GM21737 (cell line): Measurements from ENCODE around the gene GLYATL1B.
A peak's percentile ranks its signal among the peaks of the same experiment; 100 is the strongest.
"Not testable (repeated sequence)": the region's sequence is repeated elsewhere in the genome, so short reads cannot be mapped to it uniquely, and the experiment has no call there.

Source experiments
- ATAC-seq: cut with Tn5 transposase; IDR thresholded peaks from one replicate; pipeline ENCODE4 v1.9.1; 2021; ENCODE audit warnings: mild to moderate bottlenecking, moderate library complexity; ENCODE audit not compliant: unreplicated experiment

Gene GLYATL1B, protein sequence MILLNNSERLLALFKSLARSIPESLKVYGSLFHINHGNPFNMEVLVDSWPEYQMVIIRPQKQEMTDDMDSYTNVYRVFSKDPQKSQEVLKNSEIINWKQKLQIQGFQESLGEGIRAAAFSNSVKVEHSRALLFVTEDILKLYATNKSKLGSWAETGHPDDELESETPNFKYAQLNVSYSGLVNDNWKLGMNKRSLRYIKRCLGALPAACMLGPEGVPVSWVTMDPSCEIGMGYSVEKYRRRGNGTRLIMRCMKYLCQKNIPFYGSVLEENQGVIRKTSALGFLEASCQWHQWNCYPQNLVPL

DNA sequence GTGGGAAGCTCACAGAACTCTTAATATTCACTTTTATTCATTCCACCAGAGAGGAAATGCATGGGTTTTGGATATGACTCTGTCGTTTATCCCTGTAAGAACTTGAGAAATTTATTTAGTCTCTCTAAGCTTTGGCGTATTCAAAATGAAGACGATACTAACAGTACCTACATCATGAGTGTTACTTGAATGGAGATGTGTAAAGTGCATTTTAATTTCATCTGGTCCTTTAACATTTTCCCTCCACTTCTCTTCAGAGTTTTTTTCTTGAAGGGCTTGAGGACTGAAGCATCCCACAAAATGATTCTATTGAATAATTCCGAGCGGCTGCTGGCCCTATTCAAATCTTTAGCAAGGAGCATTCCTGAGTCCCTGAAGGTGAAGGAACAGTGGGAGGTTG is at the start of gene GLYATL1B:
GLYATL1B (plus strand) TSS at position 301 of the 400 bp plus-strand sequence; CDS start at position 301, 0 bp downstream.
- not testable (repeated sequence) for ATAC-seq

DNA sequence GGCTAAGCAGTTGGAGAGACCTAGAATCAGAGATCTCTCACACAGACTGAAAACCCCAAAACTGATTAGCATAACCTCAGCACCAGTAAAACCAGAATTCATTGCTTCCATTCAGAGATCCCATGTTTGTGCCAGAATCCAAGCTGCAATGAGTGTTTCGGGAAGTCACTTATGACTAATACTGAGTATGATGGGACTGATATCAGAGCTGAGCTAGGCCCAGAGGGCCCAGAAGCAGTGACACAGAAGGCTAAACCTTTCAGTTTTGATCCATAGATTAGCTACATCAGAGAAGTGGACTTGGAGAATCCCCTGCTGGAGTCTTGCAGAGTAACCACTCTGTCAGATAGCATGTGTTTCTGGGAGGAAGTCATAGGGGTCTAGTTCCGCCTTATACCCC is 49.6 kb upstream of the GLYATL1B start:
- not testable (repeated sequence) for ATAC-seq

DNA sequence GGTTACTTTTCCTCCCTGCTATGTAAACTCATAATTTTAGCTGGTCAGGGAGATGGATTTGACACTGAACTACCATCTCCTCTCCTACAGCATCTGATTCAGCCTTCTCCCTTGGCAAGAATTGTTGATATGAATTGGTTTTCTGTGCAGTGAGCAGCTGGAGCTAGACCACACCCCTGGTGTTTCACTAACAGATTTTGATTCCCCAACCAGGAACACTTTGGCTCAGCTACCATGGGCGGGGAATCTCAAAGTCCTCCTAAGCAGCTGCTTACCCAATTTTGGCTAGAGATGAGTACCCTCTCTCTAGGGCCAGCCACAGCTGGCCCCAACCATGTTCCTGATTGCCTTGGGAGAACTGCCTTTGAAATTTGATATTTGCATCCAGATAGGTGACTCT is 48.7 kb upstream of the GLYATL1B start:
- ATAC-seq: not testable (repeated sequence)

DNA sequence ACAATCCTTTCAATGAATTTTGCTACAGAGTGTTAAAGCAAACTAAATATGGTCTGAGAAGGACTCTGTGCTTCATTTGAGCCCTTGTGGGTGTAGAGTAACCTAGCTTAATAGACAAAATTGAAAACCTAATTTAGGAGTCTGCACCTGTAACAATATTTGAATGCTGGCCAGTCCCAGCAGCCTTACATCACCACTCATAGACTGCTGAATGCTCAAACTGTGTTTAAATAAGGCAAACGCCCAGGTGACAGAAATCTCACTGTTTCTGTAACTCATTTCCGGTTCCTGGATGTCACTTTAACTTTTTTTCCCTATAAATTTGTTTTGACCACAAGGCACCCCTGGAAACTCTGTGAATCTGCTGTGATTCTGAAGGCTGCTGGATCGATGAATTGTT is 45.5 kb upstream of the GLYATL1B start:
- no peak for ATAC-seq

DNA sequence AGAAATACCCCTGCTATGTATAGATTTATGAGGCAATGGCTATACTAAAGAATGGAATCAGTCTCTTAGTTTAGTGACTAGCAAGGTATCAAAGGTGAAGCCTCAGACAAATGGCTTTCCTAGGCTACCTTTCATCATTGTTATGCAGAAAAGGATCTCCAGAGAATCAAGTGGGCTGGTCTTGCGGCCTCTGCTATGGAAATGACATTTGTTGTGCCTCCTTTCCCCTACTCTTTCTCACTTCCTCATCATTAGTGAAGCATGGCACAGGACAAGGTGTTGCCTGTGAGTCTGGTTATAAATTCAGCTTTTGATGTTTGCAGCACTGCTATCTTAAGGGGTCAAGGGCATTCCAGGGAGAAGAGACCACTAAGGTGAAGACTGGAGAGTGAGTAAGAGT is 34.7 kb upstream of the GLYATL1B start:
- ATAC-seq: not testable (repeated sequence)

DNA sequence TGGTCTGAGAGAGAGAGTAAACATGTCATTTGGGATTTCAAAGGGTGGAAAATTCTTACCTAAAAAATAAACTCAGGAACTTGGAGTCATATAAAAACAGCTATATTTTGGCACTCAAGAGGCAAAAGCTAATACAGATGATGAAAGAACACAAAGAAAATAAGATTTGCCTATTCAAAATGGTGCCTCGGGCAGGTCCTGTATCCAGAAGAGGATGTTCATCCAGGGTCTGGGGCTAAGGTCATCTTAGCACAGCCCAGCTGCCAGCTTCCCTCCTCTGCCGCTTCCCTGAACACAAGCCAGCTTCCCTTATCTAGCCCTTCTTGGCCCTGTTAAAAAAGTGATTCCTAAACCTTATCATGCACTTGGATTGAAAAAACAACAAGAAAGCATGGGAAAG is 33.8 kb upstream of the GLYATL1B start:
- not testable (repeated sequence) for ATAC-seq

DNA sequence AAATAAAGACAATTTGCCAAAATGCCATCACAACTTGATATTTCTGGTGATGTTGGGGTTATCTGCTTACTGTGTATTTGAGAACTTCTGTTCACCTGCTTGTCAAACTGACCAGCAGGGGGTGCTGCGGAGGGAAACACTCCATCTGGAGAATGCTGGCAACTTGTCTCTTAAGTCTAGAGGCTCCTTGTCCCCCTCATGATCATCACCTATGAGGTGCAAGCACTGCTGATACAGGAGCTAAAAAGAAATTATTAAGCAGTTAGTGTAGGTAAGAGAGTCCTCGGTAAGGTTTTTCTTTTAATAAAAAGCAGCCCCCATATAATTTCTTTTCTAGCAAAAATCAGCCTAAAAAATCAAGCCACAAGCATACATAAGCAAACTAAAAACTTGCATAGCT is 32.7 kb upstream of the GLYATL1B start:
- ATAC-seq: no peak

DNA sequence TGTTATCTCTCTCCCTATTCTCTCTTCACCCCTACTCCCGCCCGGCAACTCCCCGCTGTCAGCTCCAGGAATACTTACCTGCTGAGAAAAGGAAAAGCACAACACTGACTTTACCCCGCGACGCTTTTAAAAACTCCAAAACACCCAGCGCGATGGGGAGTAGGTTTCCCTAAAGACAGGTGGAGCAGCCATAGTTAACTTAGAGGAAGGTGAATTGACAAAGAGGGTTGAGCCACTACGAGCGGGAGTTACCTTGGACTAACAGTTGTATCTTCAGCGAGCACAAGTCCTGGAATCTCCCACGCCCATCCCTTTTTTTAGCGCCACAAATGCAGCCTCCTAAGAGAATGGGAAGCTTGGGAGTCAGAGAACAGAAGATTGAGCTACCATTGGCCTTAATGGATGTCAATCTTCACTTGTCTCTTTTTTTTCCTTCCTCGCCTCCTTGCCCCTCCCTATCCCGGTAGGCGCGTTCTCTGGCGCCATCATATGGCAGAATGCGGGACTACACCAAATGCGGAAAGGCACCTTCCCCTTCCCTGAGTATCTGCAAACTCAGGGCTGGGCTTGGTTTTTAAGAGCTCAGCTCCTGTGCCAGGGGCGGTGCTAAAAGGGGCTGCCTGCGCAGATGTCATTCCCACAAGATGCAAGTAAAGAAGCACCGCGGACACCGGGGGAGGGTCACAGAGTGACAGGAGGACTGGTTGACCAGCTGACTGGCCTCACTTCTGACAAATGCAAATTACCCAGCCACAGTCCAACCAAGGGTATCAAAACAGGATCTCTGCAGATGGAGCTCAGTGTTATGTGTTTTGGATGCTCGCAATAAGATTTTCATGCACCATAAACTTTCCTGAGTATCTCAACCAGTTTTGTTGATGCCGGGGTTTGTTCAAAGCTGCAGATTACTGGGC is 27.7 kb upstream of the GLYATL1B start:
- peak; percentile 92 for ATAC-seq

DNA sequence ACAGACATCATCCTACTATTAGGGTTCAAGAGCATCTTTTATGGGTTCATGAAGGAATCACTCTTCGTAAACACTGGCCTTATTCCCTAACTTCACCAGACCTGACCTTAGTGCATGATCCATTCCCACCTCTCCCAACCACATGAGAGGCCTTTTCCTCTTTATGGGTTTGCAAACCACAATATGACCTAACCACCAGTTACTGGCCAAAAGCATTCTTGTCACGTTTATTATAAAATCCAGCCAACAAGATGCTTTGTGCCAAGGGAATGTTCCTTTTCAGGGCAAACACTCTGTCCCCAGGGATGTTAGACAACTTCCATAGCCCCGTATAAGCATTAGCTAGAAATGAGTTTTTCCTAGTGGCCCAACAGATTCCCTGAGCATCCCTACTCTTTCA is 26.0 kb upstream of the GLYATL1B start:
- not testable (repeated sequence) for ATAC-seq

DNA sequence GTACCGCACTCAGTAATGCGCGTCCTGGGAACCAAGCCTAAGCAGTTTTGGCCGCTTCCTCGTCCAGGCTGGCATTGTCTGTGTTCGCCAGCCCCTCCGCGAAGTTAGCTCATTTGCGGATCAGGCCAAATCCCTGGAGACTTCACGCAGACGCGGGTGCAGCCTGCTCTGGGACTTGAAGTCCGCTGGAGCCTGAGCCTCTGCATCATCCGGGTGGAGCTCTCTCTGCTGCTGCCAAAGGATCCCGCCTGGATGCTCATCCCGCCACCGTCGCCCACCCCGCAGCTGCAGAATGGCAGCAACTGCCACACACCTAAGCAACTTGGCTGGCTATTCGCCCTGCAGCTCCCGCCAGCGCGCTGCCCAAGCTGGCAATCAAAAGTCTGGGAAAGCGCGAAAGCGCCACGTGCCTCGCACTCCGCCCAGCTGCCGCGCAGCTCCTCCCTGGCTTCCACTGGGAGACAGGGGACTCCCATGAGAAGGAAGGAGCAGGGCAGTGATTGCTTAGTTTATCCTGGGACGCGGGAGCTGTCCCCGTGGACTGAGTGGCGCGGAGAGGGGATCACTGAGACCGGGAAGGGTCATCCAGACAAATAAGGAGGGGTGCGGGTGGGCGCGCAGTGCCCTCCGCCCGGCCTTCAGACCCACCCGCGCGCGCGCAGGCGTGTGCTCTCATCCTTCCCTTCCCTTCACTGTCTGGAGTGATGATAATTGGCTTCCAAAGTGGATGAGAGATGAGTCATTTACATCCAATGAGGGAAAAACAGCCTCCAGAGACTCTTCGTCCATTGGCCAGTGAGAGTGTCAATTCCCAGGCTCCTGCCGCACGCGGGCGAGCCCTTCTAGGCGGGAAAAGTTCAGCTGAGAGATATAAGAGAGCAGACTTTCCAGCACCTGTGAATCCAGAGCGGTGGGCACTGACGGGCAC is 23.2 kb upstream of the GLYATL1B start:
- ATAC-seq: no peak

DNA sequence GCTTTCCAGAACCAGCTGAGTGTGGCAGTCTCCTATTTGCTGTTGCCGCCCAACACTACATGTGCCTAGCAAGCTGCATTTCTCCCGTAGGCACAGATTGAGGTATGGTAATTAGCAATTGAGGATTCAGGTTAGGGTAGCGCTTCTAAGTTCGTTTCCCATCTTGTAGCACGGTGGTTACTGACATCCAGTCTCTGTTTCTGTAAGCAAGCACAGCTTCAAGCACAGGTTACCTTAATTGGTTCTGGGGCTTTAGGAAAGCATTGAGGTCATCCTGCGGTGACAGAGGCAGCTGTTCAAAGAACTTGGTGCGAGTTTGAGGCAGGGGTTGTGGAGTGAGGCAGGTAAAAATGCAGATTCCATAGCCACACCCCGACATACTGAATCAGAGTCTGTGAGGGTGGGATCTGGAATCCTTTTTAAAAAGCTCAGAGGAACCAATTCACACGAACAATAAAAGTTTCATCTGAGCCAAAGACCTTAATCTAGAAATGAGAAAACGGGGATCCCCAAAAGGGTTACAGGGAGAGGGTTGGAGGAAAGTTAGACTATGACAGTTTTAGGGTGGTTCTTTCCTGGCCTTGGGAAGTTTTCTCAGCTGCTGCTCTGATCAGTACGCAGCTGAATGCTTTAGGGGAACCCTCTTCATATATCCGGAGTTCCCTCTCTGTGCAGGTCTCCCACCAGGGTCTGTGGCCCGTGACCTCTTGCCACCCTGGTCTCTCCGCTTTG is 21.9 kb upstream of the GLYATL1B start:
- not testable (repeated sequence) for ATAC-seq

DNA sequence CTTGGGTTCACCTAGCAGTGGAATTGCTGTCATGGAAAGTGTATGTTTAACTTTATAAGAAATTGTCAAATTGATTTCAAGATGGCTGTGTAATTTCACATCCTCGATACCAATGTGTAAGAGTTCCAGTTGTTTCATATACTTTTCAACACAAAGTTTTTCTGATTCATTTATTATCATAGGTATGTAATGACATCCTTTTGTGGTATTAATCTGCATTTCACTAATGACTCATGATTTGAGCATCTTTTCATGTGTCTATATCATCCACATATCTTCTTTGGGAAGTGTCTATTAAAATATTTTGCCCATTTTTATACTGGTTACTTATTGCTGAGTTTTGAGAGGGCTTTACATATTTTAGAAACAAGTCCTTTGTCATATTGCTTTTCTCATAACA is 17.0 kb upstream of the GLYATL1B start:
- no peak for ATAC-seq

DNA sequence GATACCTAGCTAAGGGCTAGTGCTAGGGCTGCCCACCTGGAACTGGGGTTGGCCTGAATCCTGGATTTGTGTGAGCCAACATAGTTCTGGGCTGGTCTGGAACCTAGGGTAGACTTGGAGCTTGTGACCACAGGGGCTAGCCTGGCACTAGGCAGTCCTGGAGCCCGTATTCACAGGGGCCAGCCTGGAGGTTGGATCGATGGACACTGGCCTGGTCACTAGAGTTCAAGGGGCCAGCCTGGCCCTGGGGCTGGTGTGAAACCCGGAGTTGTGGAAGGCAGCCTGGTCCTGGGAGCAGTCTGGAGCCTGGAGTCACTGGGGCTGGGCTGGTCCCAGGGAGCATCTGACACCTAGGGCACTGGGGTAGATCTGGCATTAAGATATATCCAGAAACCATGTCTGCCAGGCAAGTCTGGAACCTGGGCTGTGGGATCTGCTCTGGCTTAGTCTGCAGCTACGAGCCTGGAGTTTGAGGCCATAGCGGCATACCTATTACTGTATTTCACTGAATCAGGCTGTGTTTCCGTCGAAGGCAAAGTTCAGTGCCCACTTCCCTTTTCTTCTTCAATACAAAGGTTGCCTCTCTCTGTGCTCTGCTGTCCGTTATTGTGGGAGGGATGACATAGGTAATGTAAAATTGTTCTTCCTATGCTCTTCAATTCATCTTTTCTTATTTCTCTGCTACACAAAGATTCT is 9.1 kb upstream of the GLYATL1B start:
- ATAC-seq: peak; percentile 85

DNA sequence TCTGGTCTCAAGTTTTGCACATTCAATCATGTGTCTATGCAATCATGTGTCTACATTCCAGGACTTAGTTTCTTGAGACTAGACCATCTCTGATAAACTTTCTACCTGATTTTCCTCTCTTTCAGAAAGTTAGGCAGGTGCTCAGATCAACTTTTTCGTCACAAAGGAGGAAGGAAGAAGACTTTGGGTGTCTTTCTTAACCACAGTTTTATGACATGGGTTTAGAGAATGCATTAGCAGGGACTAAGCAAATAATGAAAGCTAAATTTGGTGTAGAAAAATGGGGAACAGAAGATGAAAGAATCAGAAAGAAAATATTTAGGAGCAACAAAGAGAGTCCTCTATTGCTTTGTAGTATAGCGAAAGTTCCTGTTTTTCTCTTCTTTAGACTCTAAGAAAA is 7.7 kb upstream of the GLYATL1B start:
- ATAC-seq: no peak

DNA sequence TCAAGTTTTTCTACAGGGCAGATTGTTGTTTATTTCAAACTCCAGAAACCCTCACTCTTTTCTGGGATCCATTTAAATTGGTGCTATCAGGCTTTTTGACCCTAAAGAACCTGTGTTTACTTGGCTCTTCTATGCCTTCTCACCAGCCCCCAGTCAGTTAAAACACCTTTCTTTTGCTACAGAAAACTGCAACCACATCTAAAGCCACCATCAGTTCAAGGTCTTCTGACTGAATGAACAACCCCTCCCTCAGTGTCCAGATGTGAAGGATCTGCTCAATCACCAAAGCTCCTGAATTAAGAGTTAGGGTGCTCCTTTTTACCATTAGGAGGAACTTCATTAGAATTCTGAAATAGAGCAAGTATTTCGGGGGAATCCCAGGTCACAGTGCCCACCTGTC is 7.0 kb upstream of the GLYATL1B start:
- ATAC-seq: no peak

DNA sequence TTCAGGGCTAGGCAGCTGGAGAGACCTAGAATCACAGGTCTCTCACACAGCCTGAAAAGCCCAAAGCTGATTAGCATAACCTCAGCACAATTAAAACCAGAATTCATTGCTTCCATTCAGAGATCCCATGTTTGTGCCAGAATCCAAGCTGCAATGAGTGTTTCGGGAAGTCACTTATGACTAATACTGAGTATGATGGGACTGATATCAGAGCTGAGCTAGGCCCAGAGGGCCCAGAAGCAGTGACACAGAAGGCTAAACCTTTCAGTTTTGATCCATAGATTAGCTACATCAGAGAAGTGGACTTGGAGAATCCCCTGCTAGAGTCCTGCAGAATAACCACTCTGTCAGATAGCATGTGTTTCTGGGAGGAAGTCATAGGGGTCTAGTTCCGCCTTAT is 5.7 kb upstream of the GLYATL1B start:
- ATAC-seq: not testable (repeated sequence)

DNA sequence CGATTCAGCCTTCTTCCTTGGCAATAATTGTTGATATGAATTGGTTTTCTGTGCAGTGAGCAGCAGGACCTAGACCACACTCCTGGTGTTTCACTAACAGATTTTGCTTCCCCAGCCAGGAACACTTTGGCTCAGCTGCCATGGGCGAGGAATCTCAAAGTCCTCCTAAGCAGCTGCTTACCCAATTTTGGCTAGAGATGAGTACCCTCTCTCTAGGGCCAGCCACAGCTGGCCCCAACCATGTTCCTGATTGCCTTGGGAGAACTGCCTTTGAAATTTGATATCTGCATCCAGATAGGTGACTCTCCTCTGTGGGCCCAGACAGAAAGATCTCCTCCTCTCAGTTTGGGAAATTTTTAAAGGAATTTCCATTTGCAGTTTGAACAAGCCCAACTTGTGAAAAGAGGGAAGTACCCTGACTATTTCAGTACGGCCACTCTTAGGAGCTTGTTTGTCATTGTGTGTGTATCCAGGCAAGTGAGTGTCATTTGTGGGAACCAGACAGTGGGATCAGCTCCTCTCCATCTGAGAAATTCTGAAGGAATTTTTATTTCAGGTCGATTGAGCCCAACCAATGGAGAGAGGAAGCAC is 4.6 kb upstream of the GLYATL1B start:
- not testable (repeated sequence) for ATAC-seq

DNA sequence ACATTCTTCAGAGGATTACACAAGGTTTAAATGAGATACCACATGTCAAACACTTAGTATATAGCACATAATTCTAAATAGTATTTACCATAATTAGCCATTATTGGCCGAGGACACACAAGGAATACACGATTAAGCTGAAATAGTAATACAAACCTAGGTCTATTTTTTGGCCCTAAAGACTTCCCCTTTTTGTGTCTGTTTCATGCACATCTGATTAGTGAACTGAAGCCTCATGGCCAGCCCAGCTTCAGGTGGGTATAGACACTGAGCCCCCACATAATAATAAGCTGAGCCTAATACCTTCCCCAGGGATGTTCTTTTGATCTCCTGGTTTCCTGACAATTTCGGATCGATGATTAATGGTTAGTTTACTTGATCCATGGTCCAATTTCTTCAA is 2.1 kb downstream of the GLYATL1B start:
- ATAC-seq: no peak

DNA sequence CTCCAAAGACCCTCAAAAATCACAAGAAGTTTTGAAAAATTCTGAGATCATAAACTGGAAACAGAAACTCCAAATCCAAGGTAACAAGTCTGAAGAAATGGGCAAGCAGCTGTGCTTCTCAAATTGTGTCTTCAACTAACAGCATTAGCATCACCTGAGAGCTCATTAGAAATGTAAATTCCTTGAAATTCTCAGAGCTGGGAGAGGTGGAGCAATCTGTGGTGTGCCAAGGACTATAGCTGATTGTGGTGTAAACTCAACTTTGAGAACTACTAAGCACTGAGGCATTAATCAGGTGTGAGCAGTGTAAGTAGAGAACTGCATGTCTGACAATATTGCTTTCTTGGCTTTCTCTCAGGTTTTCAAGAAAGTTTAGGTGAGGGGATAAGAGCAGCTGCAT is 7.5 kb downstream of the GLYATL1B start:
- not testable (repeated sequence) for ATAC-seq
